Endothelial cell of umbilical vein (primary cell): Measurements from ENCODE around the gene LSM6. TPM values are rescaled to one million over a fixed set of nuclear protein-coding genes. Genes with fewer than 3 reads are reported as not detected.

Source experiments
- BruUV-seq: library from RNA; stranded (reverse); fragments of 400-500 nt; replicated peaks from 2 replicates; lab custom pipeline; 2021; lab: Mats Ljungman, UMichigan
- CTCF ChIA-PET: fragments of 300-600, 350-600 bp; sonication (Branson Sonifier 250); formaldehyde crosslinking; loops from one replicate; lab custom pipeline; 2021; ENCODE audit warnings: antibody characterized with exemption, inconsistent platforms; lab: Charles Lee
- POLR2A ChIA-PET: fragments of 300-600, 350-600 bp; sonication (Branson Sonifier 250); formaldehyde crosslinking; loops from one replicate; lab custom pipeline; 2021; ENCODE audit warnings: antibody characterized with exemption, inconsistent platforms; lab: Charles Lee
- DNase-seq: peaks from one replicate; pipeline ENCODE4 v3.0.0-alpha.2; 2011; ENCODE audit warnings: low read depth, low spot score
- FAIRE-seq: peaks from 2 replicates; lab custom pipeline; 2011; peaks lifted over from hg19 to GRCh38; lab: Jason Lieb, UNC
- H2AFZ ChIP-seq: 2 replicates; pipeline ENCODE4 v1.6.0; 2012; ENCODE audit warnings: low read depth, low read length, control low read depth, inconsistent platforms
- H3K27ac ChIP-seq: 2 replicates; pipeline ENCODE4 v1.5.1; 2011; ENCODE audit warnings: low read depth, mild to moderate bottlenecking, control low read depth, low read length, moderate library complexity; ENCODE audit not compliant: insufficient read depth
- H3K27me3 ChIP-seq, 2 experiments: 2 replicates each; pipeline versions ENCODE4 v1.6.0 to v1.6.1; 2011; ENCODE audit warnings: low read length in 2 of 2, mixed read lengths in 1 of 2; ENCODE audit not compliant: control insufficient read depth in 2 of 2, insufficient read depth in 2 of 2
- H3K36me3 ChIP-seq, 2 experiments: 2 replicates in 1 of 2; 3 replicates in 1 of 2; pipeline ENCODE4 v1.5.1; 2011; ENCODE audit warnings: low read length in 2 of 2, mild to moderate bottlenecking in 1 of 2, moderate library complexity in 1 of 2; ENCODE audit not compliant: control insufficient read depth in 2 of 2, insufficient read depth in 2 of 2; ENCODE audit errors: extremely low read depth in 1 of 2
- H3K4me1 ChIP-seq: 3 replicates; pipeline ENCODE4 v1.5.1; 2011; ENCODE audit warnings: mild to moderate bottlenecking, low read length; ENCODE audit not compliant: control insufficient read depth, insufficient read depth; ENCODE audit errors: extremely low read depth
- H3K4me2 ChIP-seq: 2 replicates; pipeline ENCODE4 v1.6.1; 2011; ENCODE audit warnings: low read length, control low read depth, mixed read lengths; ENCODE audit not compliant: insufficient read depth
- H3K4me3 ChIP-seq, 3 experiments: fragments of 200-600 bp in 1 of 3; sonication (generic), shearing (Covaris generic) in 1 of 3; replicated peaks in 1 of 3; 2 replicates each; pipeline ENCODE4 v1.5.1; 2011 to 2016; ENCODE audit warnings: control low read depth in 3 of 3, low read length in 3 of 3, mild to moderate bottlenecking in 2 of 3, inconsistent platforms in 1 of 3, low read depth in 1 of 3, moderate library complexity in 1 of 3; ENCODE audit not compliant: insufficient read depth in 1 of 3
- H3K79me2 ChIP-seq: 2 replicates; pipeline ENCODE4 v1.6.0; 2012; ENCODE audit warnings: low read length, inconsistent platforms; ENCODE audit not compliant: control insufficient read depth, insufficient read depth
- H3K9ac ChIP-seq: replicated peaks from 2 replicates; pipeline ENCODE3; 2011; ENCODE audit warnings: low read length, control low read depth; ENCODE audit not compliant: insufficient read depth; ENCODE audit errors: extremely low read depth
- H3K9me1 ChIP-seq: replicated peaks from 3 replicates; pipeline ENCODE4 v1.6.0; 2011; ENCODE audit warnings: mild to moderate bottlenecking, low read length; ENCODE audit not compliant: control insufficient read depth, insufficient read depth; ENCODE audit errors: extremely low read depth
- H3K9me3 ChIP-seq: replicated peaks from 2 replicates; pipeline ENCODE4 v1.5.1; 2012; ENCODE audit warnings: low read length, inconsistent platforms; ENCODE audit not compliant: control insufficient read depth, insufficient read depth
- H4K20me1 ChIP-seq: replicated peaks from 2 replicates; pipeline ENCODE3; 2011; ENCODE audit warnings: mild to moderate bottlenecking, low read length; ENCODE audit not compliant: control insufficient read depth, insufficient read depth; ENCODE audit errors: extremely low read depth
- CTCF ChIP-seq, 2 donors: IDR thresholded peaks; 1 replicate in 1 of 2; 2 replicates in 1 of 2; pipeline ENCODE4 v1.5.1; 2011; ENCODE audit warnings: low read length in 2 of 2, mild to moderate bottlenecking in 2 of 2, moderate library complexity in 2 of 2, control low read depth in 1 of 2, inconsistent platforms in 1 of 2, low read depth in 1 of 2; ENCODE audit not compliant: insufficient read depth in 1 of 2; ENCODE audit errors: extremely low read depth in 1 of 2
- EZH2 ChIP-seq: IDR thresholded peaks from 2 replicates; pipeline ENCODE4 v1.6.1; 2012; ENCODE audit warnings: borderline replicate concordance, low read depth, mild to moderate bottlenecking, moderate library complexity, low read length, inconsistent platforms; ENCODE audit not compliant: severe bottlenecking
- FOS ChIP-seq: IDR thresholded peaks from 2 replicates; pipeline ENCODE4 v1.6.1; 2011; ENCODE audit warnings: mild to moderate bottlenecking, low read length, moderate library complexity, borderline replicate concordance; ENCODE audit not compliant: insufficient read depth
- GATA2 ChIP-seq: IDR thresholded peaks from 2 replicates; pipeline ENCODE4 v1.7.0; 2011; ENCODE audit warnings: low read depth, mild to moderate bottlenecking, moderate library complexity, mixed read lengths, low read length; ENCODE audit not compliant: insufficient read length, insufficient read depth
- JUN ChIP-seq: IDR thresholded peaks from 2 replicates; pipeline ENCODE4 v1.6.1; 2011; ENCODE audit warnings: borderline replicate concordance, low read depth; ENCODE audit not compliant: insufficient read length, insufficient read depth
- MAX ChIP-seq: IDR thresholded peaks from 2 replicates; pipeline ENCODE4 v1.6.1; 2011; ENCODE audit not compliant: insufficient read depth, insufficient read length
- MYC ChIP-seq: IDR thresholded peaks from one replicate; pipeline ENCODE4 v1.6.1; 2011; ENCODE audit warnings: mild to moderate bottlenecking, low read depth, low read length
- POLR2A ChIP-seq: IDR thresholded peaks from 2 replicates; pipeline ENCODE4 v1.6.1; 2012; ENCODE audit warnings: low read depth, mild to moderate bottlenecking, control low read depth, low read length
- POLR2AphosphoS5 ChIP-seq: IDR thresholded peaks from 2 replicates; pipeline ENCODE4 v1.6.1; 2012; ENCODE audit warnings: low read depth, mild to moderate bottlenecking, control low read depth, low read length, moderate library complexity; ENCODE audit not compliant: insufficient read depth
- dilution Hi-C: fragments of 300-500 bp; cut with MboI; formaldehyde crosslinking; loops from one replicate; pipeline ENCODE4 v1.15.0; 2019; ENCODE audit warnings: low sequenced_read_pairs; ENCODE audit not compliant: extremely low pct_ligation_motif_present
- intact Hi-C: fragments of 100-400 bp; cut with micrococcal nuclease; formaldehyde crosslinking; loops from one replicate; pipeline ENCODE4 v1.10.0; 2022
- polyA plus RNA-seq, 4 experiments: library from polyadenylated mRNA; depleted of rRNA in 3 of 4; stranded (reverse) in 3 of 4; unstranded in 1 of 4; fragments of >200 nt; gene quantifications; 2 replicates each; pipeline versions ENCODE4 v1.2.1 to v1.2.3, GENCODE V29; 2011 to 2012; ENCODE audit warnings: missing spikeins in 1 of 4
- total RNA-seq: library from RNA; stranded (reverse); gene quantifications from 2 replicates; pipeline ENCODE4 v1.2.3, GENCODE V29; 2021

LSM6 gene
- total and polyA plus RNA-seq, 2 donors (not counting 3 experiments of a cell fraction or from before 2014, with no cell fraction given): 20.3 to 43.1 TPM

- Histone ChIP-seq H3K27ac (no peak overlapping the region), H3K4me3 (no peak overlapping the region), H2AFZ (no peak overlapping the region), H3K9me3 (no peaks in the 10 kb centered on the region), H3K27me3 (no peaks in the 10 kb centered on the region), H4K20me1 (no peaks in the 10 kb centered on the region), H3K36me3 (peaks cover under 1 to 7% of the 10 kb centered on the region in 2 experiments), H3K9ac (no peak overlapping the region), H3K79me2 (peaks cover 40% of the 10 kb centered on the region), H3K4me2 (no peak overlapping the region), H3K9me1 (no peaks in the 10 kb centered on the region), H3K4me1 (no peaks in the 10 kb centered on the region)
- intact Hi-C loops (no loop called here), dilution Hi-C loops (no loop called here)
- no peak for FAIRE-seq
- CTCF ChIA-PET: no interaction called here
- TF ChIP-seq FOS (no peak), CTCF (IDR thresholded peaks at IDR 0.05; ENCODE audit: extremely low read depth in 1 of 2, insufficient read depth in 1 of 2, low read depth in 1 of 2, low read length in 2 of 2) (no peak), POLR2AphosphoS5 (no peak), MAX (no peak), MYC (no peak), POLR2A (no peak)
- POLR2A ChIA-PET: no interaction called here
- DNase-seq: no peak
- BruUV-seq: no TSS peak
Measured at GRCh38 chr4:146183209-146183608, 7.7 kb downstream of the LSM6 start.

GRCh38 chr4:146186041-146186440 lies 10.5 kb downstream of the LSM6 start:
- dilution Hi-C loops: no loop called here
- DNase-seq (no peak), FAIRE-seq (no peak)
- H3K4me2 ChIP-seq: no peak overlapping the region
- intact Hi-C loops: no loop called here
- CTCF ChIA-PET: no interaction called here
- H3K4me1 ChIP-seq: no peaks in the 10 kb centered on the region
- H3K9me1 ChIP-seq: no peaks in the 10 kb centered on the region
- TF ChIP-seq MAX: no peak
- no peak for TF ChIP-seq CTCF (IDR thresholded peaks at IDR 0.05; ENCODE audit: extremely low read depth in 1 of 2, insufficient read depth in 1 of 2, low read depth in 1 of 2, low read length in 2 of 2)
- TF ChIP-seq EZH2: no peak
- no peak for TF ChIP-seq MYC
- TF ChIP-seq FOS: no peak
- TF ChIP-seq GATA2: no peak
- TF ChIP-seq POLR2AphosphoS5: no peak
- TF ChIP-seq POLR2A: no peak
- no peak for TF ChIP-seq JUN
- H3K79me2 ChIP-seq: peaks cover 15% of the 10 kb centered on the region
- no peak overlapping the region for H3K9ac ChIP-seq
- H3K27me3 ChIP-seq: no peaks in the 10 kb centered on the region
- H3K36me3 ChIP-seq: peaks cover 9 to 12% of the 10 kb centered on the region in 2 experiments
- H3K27ac ChIP-seq: no peak overlapping the region
- H3K4me3 ChIP-seq: no peak overlapping the region
- no TSS peak for BruUV-seq
- no peaks in the 10 kb centered on the region for H3K9me3 ChIP-seq
- POLR2A ChIA-PET: no interaction called here
- no peaks in the 10 kb centered on the region for H4K20me1 ChIP-seq
- H2AFZ ChIP-seq: no peak overlapping the region
